Duodenal mucosa (tissue), 2 donors: ENCODE results near the gene DCAF7.
A peak's percentile ranks its signal among the peaks of the same experiment; 100 is the strongest.

Experiments
- H3K27ac ChIP-seq: one replicate; pipeline ENCODE4 v1.7.0; 2013; ENCODE audit warnings: low read depth, low read length
- H3K27me3 ChIP-seq, 2 donors: one replicate each; pipeline ENCODE4 v1.7.0; 2013; ENCODE audit warnings: low read length in 2 of 2, control low read depth in 1 of 2; ENCODE audit not compliant: insufficient read depth in 2 of 2, control insufficient read depth in 1 of 2
- H3K36me3 ChIP-seq, 2 donors: one replicate each; pipeline ENCODE4 v1.7.0; 2013; ENCODE audit warnings: low read length in 2 of 2, control low read depth in 1 of 2; ENCODE audit not compliant: insufficient read depth in 2 of 2, control insufficient read depth in 1 of 2
- H3K4me1 ChIP-seq, 2 donors: one replicate each; pipeline ENCODE4 v1.7.0; 2013; ENCODE audit warnings: low read length in 2 of 2, control low read depth in 1 of 2; ENCODE audit not compliant: insufficient read depth in 2 of 2, control insufficient read depth in 1 of 2
- H3K4me3 ChIP-seq, 2 donors: one replicate each; pipeline ENCODE4 v1.7.0; 2013; ENCODE audit warnings: low read length in 2 of 2, low read depth in 1 of 2
- H3K9ac ChIP-seq, 2 donors: one replicate each; pipeline ENCODE4 v1.7.0; 2013; ENCODE audit warnings: low read length in 2 of 2, low read depth in 1 of 2
- H3K9me3 ChIP-seq, 2 donors: one replicate each; pipeline ENCODE4 v1.7.0; 2013; ENCODE audit warnings: low read length in 2 of 2, control low read depth in 1 of 2; ENCODE audit not compliant: control insufficient read depth in 1 of 2

The DCAF7 gene

DNA sequence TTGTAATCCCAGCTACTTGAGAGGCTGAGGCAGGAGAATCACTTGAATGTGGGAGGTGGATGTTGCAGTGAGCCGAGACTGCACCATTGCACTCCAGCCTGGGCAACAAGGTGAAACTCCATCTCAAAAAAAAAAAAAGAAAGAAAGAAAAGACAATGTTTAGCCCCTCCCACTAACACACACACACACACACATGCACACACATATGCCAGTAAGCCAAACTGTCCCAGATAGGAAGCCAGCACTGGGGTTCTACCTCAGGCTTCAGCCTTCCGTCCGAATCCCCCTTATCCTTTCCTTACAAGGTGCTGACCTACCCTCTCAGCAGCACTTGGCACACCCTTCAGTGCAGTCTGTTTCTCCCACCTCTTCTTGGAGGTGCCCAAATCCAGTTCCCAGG lies 35.8 kb upstream of the DCAF7 start:
- Histone ChIP-seq H3K27ac (no peak overlapping the region), H3K27me3 (no peaks in the 10 kb centered on the region), H3K36me3 (no peaks in the 10 kb centered on the region), H3K9ac (no peak overlapping the region), H3K4me1 (peaks cover 13 to 17% of the 10 kb centered on the region in 2 donors), H3K4me3 (no peak overlapping the region), H3K9me3 (no peaks in the 10 kb centered on the region)

- no peaks in the 10 kb centered on the region for H3K36me3 ChIP-seq
- H3K27ac ChIP-seq, result no peak overlapping the region
Measured at GRCh38 chr17:63514974-63515373, 35.3 kb upstream of the DCAF7 start.

DNA sequence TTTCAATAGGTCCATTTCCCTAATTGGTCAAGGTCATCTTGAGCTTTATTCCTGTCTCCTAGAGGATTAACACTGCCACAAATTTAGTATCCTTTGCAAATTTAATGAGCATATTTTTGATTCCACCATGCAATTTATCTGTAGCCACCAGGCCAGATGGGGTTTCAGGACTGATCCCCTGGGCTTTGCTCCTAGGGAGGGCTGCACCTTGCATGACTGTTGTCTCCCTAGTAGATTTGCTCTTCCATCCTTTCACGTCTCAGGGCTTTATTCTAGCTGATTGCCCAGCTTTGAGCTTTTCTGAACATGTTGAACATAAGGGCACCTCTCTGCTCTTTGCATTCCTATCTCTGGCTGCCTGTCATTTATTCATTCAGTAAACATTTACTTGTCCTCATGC lies 34.9 kb upstream of the DCAF7 start:
- Histone ChIP-seq H3K36me3 (no peaks in the 10 kb centered on the region), H3K4me1 (peaks cover 22 to 26% of the 10 kb centered on the region in 2 donors), H3K9me3 (no peaks in the 10 kb centered on the region)

More at GRCh38 chr17:63514974-63515373, 35.3 kb upstream of the DCAF7 start:
- peaks cover 18 to 22% of the 10 kb centered on the region in 2 donors for H3K4me1 ChIP-seq
- H3K27me3 ChIP-seq, result no peaks in the 10 kb centered on the region
- no peaks in the 10 kb centered on the region for H3K9me3 ChIP-seq
- H3K4me3 ChIP-seq, result no peak overlapping the region
- no peak overlapping the region for H3K9ac ChIP-seq

GRCh38 chr17:63516910-63517824 lies 33.1 kb upstream of the DCAF7 start:
- Histone ChIP-seq H3K4me3 (no peak overlapping the region), H3K4me1 (peaks cover 33 to 39% of the 10 kb centered on the region in 2 donors), H3K9ac (no peak overlapping the region), H3K27me3 (no peaks in the 10 kb centered on the region), H3K36me3 (no peaks in the 10 kb centered on the region), H3K9me3 (no peaks in the 10 kb centered on the region), H3K27ac (no peak overlapping the region)

More for the DNA sequence above, 34.9 kb upstream of the DCAF7 start:
- Histone ChIP-seq H3K27me3 (no peaks in the 10 kb centered on the region), H3K27ac (no peak overlapping the region), H3K9ac (no peak overlapping the region), H3K4me3 (no peak overlapping the region)

GRCh38 chr17:63517825-63518534 lies 32.3 kb upstream of the DCAF7 start:
- Histone ChIP-seq H3K4me1 (peaks cover 34 to 35% of the 10 kb centered on the region in 2 donors), H3K36me3 (no peaks in the 10 kb centered on the region), H3K4me3 (no peak overlapping the region), H3K9me3 (no peaks in the 10 kb centered on the region), H3K27ac (no peak overlapping the region), H3K9ac (no peak overlapping the region), H3K27me3 (no peaks in the 10 kb centered on the region)

DNA sequence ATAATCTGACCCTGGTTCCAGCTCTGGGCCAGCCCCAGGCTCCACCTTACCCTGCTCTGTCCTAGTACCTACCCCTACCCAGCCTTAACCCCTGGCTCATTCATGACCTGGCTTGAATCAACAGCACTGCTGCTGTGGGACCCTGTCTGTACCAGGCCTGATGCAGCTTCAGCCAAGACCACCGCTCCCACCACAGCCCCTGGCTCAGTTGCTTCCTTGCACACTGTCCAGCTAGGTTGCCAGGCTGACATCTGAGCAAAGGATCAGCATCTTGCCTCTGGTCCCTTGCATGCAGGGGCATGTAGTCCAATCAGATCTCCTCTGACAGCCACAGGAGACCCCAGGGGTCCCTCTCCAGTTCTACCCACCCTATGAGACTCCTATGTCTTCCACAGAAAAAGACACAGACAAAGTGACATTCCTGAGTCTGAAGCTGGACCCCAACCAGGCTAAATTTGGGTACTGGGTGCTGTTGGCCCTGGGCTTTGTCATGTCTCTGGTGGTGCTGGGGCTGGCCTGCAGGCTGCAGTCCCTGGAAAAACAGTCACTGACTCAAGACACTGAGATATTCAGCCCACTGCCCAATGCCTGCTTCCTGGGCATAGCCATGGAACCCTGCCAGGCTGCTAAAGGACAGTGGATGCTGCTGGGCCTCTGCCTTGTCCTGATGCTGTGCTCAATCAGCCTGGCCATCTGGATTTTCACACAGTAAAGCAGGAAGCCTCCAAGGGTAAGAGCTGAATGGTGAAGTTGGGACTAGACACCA lies 31.0 kb upstream of the DCAF7 start:
- Histone ChIP-seq H3K4me1 (peaks cover 35 to 40% of the 10 kb centered on the region in 2 donors), H3K27me3 (peaks cover 0 to 2% of the 10 kb centered on the region in 2 donors), H3K27ac (no peak overlapping the region), H3K9me3 (no peaks in the 10 kb centered on the region), H3K9ac (no peak overlapping the region), H3K4me3 (no peak overlapping the region), H3K36me3 (no peaks in the 10 kb centered on the region)

- Histone ChIP-seq H3K27me3 (peaks cover 3 to 6% of the 10 kb centered on the region in 2 donors), H3K36me3 (no peaks in the 10 kb centered on the region), H3K9ac (no peak overlapping the region), H3K4me1 (peaks cover 35 to 40% of the 10 kb centered on the region in 2 donors), H3K9me3 (no peaks in the 10 kb centered on the region), H3K27ac (peak overlapping the region; percentile 30), H3K4me3 (peak overlapping the region in 1 of 2 donors; percentile 21)
Measured at GRCh38 chr17:63519972-63520882, 30.1 kb upstream of the DCAF7 start.

GRCh38 chr17:63523253-63523855 lies 26.9 kb upstream of the DCAF7 start, which contains the start of gene KCNH6:
Gene KCNH6 (plus strand): TSS chr17:63523358. CDS start chr17:63523414, 56 bp downstream.
- H3K4me3 ChIP-seq, result peak within 1 kb of the TSS; percentile 14 to 21
- no peak within 1 kb of the TSS for H3K27ac ChIP-seq
- no peaks in the 10 kb centered on the region for H3K36me3 ChIP-seq

DNA sequence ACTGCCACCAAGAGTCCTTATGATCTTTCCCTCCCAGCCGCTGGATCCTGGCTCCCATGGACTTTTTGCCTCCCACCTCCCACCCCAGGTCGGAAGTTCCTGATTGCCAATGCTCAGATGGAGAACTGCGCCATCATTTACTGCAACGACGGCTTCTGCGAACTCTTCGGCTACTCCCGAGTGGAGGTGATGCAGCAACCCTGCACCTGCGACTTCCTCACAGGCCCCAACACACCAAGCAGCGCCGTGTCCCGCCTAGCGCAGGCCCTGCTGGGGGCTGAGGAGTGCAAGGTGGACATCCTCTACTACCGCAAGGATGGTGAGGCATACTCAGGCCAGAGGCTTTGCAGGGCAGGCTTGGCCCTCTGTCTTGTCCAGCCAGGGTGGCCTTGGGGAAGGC lies 26.2 kb upstream of the DCAF7 start:
- Histone ChIP-seq H3K9ac (no peak overlapping the region), H3K4me1 (peaks cover 28 to 30% of the 10 kb centered on the region in 2 donors), H3K4me3 (no peak overlapping the region), H3K9me3 (no peaks in the 10 kb centered on the region), H3K27me3 (peaks cover 6 to 8% of the 10 kb centered on the region in 2 donors), H3K36me3 (no peaks in the 10 kb centered on the region), H3K27ac (no peak overlapping the region)

More at GRCh38 chr17:63523253-63523855, 26.9 kb upstream of the DCAF7 start, which contains the start of gene KCNH6:
- Histone ChIP-seq H3K9me3 (no peaks in the 10 kb centered on the region), H3K9ac (no peak within 1 kb of the TSS), H3K4me1 (peaks cover 28 to 35% of the 10 kb centered on the region in 2 donors), H3K27me3 (peaks cover 6 to 8% of the 10 kb centered on the region in 2 donors)
